Measurements from ENCODE around the gene BPI. TPM values are rescaled to one million over a fixed set of nuclear protein-coding genes. Genes with fewer than 3 reads are reported as not detected.

The BPI gene
- total RNA-seq, 4 donors from 2014 or later: 0.26 TPM; not detected in 3

- intact Hi-C loops (cut with DNase I): no loop called here
- Histone ChIP-seq H3K9me3 (no peaks in the 10 kb centered on the region), H3K36me3 (no peaks in the 10 kb centered on the region), H3K27ac (no peak overlapping the region), H3K27me3 (peaks cover 0 to 9% (median 0%) of the 10 kb centered on the region in 4 donors), H3K4me1 (peaks cover 0 to 8% (median 4%) of the 10 kb centered on the region in 3 donors), H3K4me3 (no peak overlapping the region)
- WGBS, 2 donors: 61 to 63% methylated on average over 4 to 5 of the region's 5 CpGs
- no peak for DNase-seq
- no peak for TF ChIP-seq POLR2A (IDR thresholded peaks at IDR 0.05)
- TF ChIP-seq, protein P1, sequence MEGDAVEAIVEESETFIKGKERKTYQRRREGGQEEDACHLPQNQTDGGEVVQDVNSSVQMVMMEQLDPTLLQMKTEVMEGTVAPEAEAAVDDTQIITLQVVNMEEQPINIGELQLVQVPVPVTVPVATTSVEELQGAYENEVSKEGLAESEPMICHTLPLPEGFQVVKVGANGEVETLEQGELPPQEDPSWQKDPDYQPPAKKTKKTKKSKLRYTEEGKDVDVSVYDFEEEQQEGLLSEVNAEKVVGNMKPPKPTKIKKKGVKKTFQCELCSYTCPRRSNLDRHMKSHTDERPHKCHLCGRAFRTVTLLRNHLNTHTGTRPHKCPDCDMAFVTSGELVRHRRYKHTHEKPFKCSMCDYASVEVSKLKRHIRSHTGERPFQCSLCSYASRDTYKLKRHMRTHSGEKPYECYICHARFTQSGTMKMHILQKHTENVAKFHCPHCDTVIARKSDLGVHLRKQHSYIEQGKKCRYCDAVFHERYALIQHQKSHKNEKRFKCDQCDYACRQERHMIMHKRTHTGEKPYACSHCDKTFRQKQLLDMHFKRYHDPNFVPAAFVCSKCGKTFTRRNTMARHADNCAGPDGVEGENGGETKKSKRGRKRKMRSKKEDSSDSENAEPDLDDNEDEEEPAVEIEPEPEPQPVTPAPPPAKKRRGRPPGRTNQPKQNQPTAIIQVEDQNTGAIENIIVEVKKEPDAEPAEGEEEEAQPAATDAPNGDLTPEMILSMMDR (IDR thresholded peaks at IDR 0.05): no peak
These were observed 11.5 kb downstream of the BPI start for GRCh38 chr20:38315290-38315966.

GRCh38 chr20:38316341-38316740 is 12.4 kb downstream of the BPI start:
- H3K4me1 ChIP-seq: peaks cover 0 to 8% (median 4%) of the 10 kb centered on the region in 3 donors
- WGBS, 2 donors: 90% methylated on average over 2 to 3 of the region's 4 CpGs
- no peak overlapping the region for H3K4me3 ChIP-seq
- no peaks in the 10 kb centered on the region for H3K36me3 ChIP-seq
- intact Hi-C loops (cut with DNase I): no loop called here
- TF ChIP-seq, protein P1 (IDR thresholded peaks at IDR 0.05): no peak
- TF ChIP-seq POLR2A (IDR thresholded peaks at IDR 0.05): no peak
- no peak overlapping the region for H3K27ac ChIP-seq
- peaks cover 0 to 9% (median 0%) of the 10 kb centered on the region in 4 donors for H3K27me3 ChIP-seq
- H3K9me3 ChIP-seq: no peaks in the 10 kb centered on the region
- DNase-seq: no peak

DNA sequence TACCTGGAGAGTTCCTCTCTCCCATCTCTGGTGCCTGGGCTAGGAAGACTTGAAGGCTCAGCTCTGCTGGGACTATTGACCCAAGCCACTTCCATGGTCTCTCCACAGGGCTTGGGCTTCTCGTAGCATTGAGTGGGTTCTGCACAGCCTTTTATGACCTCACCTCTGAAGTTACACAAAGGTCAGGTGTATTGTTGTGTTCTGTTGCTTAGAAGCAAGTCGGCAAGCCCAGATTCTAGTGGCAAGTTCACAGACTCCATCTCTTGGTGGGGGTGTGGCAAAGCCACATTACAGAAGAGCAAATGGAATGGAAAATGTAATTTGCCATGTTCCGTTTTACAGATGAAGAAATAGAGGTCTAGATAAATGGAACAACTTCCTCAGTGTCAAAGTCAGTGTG is 13.5 kb downstream of the BPI start:
- H3K9me3 ChIP-seq: no peaks in the 10 kb centered on the region
- no peak overlapping the region for H3K27ac ChIP-seq
- H3K27me3 ChIP-seq: peaks cover 0 to 9% (median 0%) of the 10 kb centered on the region in 4 donors
- H3K4me1 ChIP-seq: no peaks in the 10 kb centered on the region
- TF ChIP-seq, protein P1 (IDR thresholded peaks at IDR 0.05): no peak
- TF ChIP-seq POLR2A (IDR thresholded peaks at IDR 0.05): no peak
- no peak overlapping the region for H3K4me3 ChIP-seq
- DNase-seq: no peak
- intact Hi-C loops (cut with DNase I): no loop called here
- H3K36me3 ChIP-seq: no peaks in the 10 kb centered on the region
- 72 to 79% methylated on average over 2 to 3 of the region's 3 CpGs for WGBS, 2 donors

DNA sequence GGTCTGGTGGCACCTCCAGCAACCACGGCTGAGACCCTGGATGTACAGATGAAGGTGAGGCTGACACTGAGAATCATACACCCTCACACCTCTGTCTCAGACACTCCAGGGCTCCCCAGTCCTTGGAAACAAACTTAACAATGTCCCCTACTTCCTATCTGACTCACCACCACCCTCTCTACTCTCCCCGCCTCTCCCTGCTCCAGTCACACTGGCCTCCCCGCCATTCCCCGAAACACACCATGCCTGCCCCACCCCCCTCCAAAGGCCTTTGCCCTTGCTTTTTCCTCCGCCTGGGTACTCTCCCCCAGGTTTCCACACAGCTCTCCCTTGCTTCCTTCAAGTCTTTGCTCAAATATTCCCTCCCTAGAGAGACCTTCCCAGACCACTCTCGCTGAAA is 16.3 kb downstream of the BPI start:
- Histone ChIP-seq H3K4me3 (no peak overlapping the region), H3K36me3 (no peaks in the 10 kb centered on the region), H3K4me1 (no peaks in the 10 kb centered on the region), H3K27ac (no peak overlapping the region), H3K27me3 (peaks cover 0 to 8% (median 0%) of the 10 kb centered on the region in 4 donors), H3K9me3 (no peaks in the 10 kb centered on the region)
- intact Hi-C loops (cut with DNase I): no loop called here
- no peak for TF ChIP-seq POLR2A (IDR thresholded peaks at IDR 0.05)
- TF ChIP-seq, protein P1 (IDR thresholded peaks at IDR 0.05): no peak
- 54 to 64% methylated on average over 5 to 6 of the region's 6 CpGs for WGBS, 2 donors
- DNase-seq: no peak

- Histone ChIP-seq H3K4me3 (no peak overlapping the region), H3K27me3 (peaks cover 0 to 5% (median 0%) of the 10 kb centered on the region in 4 donors), H3K36me3 (no peaks in the 10 kb centered on the region), H3K4me1 (no peaks in the 10 kb centered on the region), H3K27ac (no peak overlapping the region), H3K9me3 (no peaks in the 10 kb centered on the region)
- DNase-seq: no peak
- intact Hi-C loops (cut with DNase I): no loop called here
- TF ChIP-seq, protein P1 (IDR thresholded peaks at IDR 0.05): peak; percentile 21 to 66 (median 54)
- no peak for TF ChIP-seq POLR2A (IDR thresholded peaks at IDR 0.05)
- 2 to 9% methylated on average over 5 of the region's 5 CpGs for WGBS, 2 donors
These were observed 18.1 kb downstream of the BPI start for GRCh38 chr20:38321959-38322598.

Data from esophagus squamous epithelium (tissue), 5 donors.